GM21390 (cell line): ENCODE results near the gene TARBP2.
A peak's percentile ranks its signal among the peaks of the same experiment; 100 is the strongest.

Experiments used
- ATAC-seq: cut with Tn5 transposase; IDR thresholded peaks from one replicate; pipeline ENCODE4 v1.9.1; 2021; ENCODE audit not compliant: unreplicated experiment

The TARBP2 gene

DNA sequence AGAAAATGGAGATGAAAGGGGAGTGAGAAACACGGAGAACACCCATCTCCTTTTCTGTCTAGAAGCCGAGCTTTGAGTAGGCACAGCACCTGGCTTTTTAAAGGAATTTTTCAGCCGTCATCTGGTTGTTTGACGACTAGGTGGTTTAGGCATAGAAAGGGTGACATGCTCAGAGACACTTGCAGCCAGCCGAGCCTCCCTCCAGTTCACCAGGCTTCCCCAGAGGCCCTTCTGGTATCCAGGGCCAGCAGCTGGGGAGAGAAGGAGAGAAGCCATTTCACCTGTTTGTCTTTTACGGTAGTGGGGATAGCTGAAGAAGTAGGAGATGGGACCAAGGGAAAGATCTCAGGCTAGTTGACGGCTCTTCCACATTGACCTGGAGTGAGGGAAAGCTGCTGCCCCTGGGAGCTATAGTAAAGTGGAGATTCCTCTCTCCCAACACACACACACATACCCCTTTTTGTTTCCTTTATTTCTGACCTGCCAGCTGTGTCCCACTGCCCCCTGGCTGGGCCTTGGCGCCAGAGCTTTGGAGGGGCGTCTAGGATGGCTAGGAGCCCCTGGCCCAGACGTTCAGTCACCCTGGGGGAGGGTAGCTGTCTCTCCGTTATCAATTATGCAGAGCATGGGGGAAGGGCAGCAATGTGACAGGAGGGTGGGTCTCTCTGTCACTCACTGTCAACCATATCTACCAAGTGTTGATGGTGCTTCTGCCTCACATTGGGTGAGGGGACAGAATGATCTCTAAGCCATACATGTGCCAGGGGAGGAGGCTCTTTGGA is 7.3 kb upstream of the TARBP2 start:
- no peak for ATAC-seq

DNA sequence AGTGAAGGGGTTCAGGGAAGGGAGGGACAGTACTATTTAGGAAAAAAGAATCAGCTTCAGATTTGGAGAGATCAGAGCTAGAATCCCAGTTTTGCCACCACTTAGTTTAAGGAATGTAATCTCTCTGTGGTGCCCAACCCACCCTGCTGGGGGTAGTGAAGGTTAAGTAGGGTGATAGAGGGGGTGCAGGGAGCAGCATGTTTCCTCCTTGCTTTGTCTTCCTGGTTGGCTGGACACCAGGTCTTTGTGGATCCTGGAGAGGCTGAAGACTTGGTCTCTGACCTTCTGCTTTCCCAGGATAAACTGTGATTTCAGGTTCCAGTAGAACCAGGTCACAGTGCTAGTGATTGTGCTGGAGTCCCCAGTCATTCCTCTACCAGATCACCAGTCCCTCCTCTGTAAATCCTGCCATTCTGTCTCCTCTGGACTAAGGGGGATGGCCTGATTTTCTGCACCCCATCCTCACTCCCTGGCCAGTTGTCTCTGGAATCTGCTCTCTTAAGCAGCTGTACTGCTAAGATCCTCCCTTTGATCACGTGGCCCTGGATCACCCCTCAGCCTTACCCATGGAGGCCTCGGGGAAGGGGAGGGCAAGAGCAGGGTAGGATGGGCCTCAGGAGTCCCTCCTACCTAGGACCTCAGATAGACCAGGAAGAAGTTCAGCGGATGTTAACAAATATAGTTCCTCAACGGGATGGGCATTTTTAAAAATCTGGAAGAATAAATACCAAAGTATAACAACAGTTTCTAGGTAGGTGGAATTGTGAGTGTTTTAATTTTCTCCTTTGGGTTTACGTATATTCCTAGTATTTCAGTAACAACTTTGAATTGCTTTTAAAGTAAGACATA is 5.0 kb upstream of the TARBP2 start:
- no peak for ATAC-seq

DNA sequence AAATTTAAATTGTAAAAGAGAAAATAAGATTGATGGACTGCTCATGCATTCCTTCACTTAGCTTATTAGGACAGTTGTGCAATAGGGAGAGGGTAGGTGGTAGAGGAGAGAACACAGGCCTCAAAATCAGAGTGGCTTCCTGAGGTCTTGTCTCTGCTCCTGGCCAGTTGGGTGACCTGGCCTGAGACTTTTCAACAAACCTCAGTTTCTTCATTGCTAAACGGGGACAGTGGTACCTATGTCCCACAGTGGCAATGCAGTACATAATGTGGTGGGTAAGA is 4.4 kb upstream of the TARBP2 start:
- ATAC-seq = no peak

DNA sequence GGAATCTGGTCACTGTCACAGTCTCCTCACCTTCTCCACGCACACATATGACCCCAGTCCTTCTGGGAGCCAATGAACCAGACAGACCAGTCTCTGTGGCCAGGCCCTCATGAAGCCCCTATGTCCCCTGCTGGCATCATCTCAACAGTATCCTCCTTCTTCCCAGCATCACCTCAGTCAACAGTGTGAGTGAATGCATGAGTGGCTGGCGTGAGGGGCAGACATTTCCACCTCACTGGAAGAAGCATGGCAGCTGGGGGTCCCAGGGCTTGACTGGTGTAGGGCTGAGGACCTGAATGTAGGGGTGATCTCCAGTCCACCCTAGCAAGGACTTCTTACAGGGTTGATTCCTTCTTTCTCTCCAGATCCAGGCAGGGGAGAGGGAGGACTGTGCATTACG is 3.6 kb upstream of the TARBP2 start:
- no peak for ATAC-seq

DNA sequence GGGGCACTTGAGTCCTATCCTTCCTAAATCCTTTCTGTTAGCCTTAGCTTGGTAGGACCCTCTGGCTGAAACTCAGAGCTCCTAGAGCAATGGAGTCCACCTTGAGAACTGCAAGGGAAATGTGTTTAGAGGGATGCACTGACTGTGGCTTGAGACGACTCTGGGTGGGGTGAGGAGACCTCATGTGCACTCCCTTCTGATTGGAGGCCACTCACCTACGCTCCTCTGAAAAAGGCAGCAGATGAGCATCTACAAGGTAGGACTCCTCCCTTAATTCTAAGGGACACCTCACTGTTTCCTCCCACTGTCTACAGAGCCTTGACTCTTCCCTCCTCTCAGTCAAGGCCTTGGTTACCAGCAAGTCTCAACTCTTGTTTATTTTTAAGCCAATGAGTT is 2.9 kb upstream of the TARBP2 start:
- ATAC-seq = no peak

DNA sequence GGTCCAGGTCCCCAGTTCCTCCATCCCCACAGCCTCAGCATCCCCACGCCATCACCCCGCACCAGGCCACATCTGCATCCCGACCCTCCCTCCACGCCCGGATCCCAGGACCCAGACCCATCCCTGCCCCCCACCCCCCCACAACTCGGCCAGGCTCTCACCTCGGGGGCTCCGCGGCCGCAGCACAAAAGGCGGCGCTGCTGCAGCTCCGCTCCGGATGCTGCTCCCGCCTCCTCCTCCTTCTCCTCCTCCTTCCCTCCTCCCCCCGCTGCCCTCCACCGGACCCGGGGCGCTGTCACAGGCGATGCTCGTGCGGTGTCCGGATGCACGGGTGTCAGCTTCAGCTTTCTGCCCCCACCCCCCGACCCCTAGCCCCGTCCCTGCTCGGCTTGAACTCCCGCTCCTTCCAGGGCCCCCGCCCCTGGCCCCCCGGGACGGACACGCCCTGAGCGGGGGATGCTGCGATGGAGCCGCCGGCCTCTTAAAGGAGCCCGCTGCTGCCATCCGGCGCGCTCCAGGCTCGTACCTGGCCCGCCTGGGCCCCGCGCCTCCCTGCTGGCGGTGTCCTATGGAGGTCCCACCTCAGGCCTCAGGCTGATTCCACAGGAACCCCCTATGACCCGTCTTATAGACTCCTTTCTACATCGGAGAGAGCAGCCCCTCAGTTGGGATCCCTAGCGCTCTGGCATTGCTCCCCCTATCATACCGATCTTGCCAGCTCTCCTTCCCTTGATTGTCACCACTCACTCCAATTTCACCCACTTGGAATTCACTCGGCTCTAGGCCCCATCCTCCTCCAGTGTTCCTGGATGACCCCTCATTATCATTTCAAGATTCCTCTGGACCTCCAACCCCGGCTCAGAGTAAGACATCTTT is 1.6 kb upstream of the TARBP2 start, which contains the start of gene MAP3K12:
MAP3K12 (minus strand) TSS at position 193 of the 876 bp plus-strand sequence. CDS start 12,067 bp downstream, outside the sequence.
- ATAC-seq = no peak

DNA sequence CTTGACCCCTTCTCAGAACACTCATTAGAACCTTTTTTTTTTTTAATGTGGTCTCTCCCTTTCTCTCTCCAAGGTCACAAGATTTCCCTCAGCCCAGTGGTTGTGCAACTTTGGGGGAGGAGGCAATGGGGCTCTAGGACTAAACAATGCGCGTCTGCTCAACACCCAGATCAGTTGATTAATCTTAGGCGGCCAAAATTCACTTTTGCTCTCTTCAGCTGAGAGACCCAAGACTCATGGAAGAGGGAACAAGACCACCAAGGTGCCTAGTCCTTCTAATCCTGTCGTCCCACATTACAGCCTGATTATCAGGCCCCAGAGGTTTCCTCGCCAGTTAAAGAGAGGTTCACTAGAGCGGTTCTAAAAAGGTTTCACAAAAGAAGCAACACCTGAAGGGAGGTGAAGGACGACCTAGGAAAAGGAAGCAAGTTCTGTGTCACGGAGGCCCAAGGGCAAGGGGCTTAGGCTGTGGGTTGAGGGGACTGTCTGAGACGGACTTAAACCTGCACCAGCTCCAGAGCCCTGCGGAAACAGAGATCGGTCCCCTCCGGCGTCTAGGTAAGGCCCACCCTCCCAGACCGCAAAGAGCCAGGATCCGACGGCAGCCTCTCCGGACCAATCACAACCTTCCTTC is 824 bp upstream of the TARBP2 start:
- ATAC-seq = no peak

DNA sequence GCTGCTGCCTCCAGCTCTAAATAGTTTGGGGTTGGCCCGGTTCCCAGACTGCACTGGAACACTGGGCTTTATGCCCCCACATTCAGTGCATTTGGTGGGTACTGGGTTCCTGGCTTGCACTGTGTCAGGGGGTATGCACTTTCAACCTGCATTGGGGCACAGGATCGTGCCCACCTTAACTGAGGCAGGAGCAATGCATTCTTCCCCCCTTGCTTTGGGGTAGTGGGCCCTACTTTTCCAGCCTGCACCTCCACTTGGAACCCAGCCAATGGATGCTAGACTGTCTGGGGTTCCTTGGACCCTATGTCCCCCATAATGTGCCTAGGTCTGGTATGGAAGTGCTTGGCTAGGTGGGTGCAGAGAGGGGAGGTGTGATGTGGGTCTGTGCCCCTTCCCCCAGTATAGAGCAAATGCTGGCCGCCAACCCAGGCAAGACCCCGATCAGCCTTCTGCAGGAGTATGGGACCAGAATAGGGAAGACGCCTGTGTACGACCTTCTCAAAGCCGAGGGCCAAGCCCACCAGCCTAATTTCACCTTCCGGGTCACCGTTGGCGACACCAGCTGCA is 615 bp downstream of the TARBP2 start:
- ATAC-seq = no peak

DNA sequence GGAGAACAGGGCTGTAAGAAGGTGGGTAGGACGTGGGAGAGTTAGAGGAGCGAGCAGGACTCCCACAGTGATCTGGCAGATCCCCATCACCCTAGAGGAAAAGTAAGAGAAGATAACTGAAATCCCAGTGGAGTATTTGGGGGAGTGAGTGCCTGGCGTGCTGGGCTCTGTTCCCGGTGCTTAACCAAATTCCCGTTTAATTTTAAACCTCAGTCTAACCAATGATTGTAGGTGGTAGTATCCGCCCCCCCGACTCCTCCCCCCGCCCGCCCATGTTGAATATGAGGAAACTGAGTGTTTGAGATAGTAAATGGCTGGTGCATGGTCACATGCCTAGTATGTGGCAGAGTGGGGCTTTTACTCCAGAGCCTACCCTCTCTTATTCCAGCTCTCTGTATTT is 1.2 kb downstream of the TARBP2 start:
- ATAC-seq = no peak

DNA sequence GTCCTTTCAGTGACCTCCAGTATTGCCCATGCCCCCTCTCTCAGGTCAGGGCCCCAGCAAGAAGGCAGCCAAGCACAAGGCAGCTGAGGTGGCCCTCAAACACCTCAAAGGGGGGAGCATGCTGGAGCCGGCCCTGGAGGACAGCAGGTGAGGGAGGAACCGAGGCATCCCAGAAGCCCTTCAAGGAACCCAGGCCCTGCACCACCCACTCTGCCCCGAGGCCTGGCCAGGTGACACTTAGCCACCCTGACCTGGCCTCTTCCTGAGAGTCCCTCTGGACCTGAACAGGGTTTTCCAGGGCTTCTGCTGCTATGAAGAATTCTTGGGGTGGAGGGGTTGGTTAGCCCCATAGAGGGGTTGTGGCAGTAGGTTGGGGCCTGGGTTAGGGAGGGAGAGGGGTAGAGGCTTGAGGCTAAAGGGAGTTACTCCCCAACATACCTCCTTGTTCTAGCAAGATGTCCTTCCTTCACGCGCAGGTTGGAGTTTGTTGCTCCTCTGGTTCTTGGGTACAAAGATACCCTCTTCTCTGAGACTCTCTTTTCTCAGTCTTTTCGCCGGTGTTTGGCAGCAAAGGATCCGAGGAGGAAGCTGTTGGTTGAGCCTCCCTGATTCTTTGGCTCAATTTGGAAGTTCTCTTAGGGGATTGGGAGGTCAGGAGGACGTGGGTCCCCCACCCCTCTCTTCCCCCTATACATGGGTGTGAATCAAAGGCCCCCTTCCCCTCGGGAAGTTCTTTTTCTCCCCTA is 2.1 kb downstream of the TARBP2 start:
- no peak for ATAC-seq

DNA sequence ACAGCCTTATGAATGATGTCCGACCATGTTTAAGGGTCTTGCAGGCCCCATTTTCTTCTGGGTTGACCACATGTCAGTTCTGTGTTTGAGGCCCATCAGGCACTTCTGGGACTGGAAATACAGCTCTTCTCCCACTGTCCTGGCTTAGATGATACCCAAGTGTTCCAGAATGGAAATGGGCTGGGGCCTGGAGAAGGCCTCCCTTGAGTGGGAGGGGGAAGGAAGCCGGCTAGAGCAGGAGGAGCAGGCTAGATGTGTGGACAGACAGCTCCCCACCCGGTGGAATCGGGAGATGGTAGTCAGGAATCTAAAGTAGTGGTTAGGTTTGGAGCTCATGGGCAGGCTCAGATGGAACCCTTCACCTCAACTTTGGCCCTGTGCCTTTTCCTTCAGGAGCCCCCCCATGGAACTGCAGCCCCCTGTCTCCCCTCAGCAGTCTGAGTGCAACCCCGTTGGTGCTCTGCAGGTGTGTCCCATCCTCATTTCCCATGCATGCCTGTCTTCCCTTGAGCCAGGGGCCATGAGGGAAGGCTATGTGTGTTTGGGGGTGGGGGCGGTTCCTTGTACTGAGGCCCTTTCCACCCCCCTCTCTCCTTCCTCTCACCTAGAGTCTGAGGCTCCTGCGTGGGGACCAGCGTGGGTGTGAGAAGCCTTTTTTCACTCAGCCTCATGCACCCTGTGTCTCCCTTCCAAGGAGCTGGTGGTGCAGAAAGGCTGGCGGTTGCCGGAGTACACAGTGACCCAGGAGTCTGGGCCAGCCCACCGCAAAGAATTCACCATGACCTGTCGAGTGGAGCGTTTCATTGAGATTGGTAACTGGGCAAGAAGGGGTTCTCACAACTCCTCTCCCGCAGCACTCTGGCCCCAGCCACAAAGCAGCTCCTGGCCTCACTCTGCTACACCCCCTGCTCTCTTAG is 3.2 kb downstream of the TARBP2 start:
- no peak for ATAC-seq

DNA sequence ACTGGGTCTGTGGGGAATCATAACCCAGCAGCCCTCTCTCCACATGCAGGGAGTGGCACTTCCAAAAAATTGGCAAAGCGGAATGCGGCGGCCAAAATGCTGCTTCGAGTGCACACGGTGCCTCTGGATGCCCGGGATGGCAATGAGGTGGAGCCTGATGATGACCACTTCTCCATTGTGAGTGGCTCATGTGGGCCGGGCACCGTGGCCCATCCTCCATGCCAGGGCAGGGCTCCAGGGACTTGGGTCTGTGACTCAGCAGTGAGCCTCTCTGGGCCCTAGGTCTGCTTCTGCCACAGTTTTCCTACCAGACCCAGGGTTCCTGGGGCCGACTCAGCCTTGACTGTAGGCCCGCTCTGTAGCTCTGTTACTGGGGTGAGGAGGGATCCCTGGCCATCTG is 4.0 kb downstream of the TARBP2 start:
- ATAC-seq = no peak

DNA sequence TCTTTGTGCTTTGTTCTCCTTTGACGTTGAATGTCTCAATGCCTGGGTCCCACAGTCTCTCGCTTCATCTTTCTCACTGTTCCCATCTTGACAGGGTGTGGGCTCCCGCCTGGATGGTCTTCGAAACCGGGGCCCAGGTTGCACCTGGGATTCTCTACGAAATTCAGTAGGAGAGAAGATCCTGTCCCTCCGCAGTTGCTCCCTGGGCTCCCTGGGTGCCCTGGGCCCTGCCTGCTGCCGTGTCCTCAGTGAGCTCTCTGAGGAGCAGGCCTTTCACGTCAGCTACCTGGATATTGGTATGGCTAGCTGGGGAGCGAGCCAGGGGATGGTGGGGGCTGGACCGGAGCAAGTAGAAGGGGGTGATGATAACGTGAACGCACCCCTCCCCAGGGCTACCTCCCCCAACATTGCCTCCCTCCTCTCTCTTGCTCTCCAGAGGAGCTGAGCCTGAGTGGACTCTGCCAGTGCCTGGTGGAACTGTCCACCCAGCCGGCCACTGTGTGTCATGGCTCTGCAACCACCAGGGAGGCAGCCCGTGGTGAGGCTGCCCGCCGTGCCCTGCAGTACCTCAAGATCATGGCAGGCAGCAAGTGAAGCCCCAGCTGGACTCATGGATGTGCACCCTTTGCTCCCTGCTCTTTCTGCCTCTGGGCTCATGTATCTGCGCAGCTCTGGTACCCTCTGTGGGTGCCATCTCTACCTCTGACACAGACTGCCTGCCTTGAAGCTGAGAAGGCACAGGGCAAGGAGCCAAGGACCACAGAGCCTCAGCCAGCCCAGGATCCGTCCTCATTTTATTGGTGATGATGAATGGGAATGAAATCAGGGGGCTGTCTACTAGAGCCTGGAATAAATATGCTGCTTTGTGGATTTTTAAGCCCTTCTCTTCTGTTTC is 4.7 kb downstream of the TARBP2 start:
- no peak for ATAC-seq

DNA sequence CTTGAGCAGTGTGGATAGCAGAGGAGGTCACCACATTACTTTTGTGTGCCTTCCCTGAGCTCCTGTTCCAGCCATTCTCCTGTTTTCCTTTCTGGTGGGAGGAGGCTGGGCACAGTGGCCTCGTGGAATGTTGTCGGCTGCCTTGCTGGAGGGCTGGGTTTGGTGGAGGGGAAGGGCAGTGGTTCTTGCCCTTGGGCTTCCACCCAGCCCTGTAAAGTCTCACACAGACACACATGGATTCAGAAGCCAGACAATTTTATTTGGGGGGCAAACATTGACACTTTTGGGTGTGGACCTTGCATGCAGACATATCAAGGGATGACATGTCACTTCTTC is 5.3 kb downstream of the TARBP2 start:
- ATAC-seq = no peak

DNA sequence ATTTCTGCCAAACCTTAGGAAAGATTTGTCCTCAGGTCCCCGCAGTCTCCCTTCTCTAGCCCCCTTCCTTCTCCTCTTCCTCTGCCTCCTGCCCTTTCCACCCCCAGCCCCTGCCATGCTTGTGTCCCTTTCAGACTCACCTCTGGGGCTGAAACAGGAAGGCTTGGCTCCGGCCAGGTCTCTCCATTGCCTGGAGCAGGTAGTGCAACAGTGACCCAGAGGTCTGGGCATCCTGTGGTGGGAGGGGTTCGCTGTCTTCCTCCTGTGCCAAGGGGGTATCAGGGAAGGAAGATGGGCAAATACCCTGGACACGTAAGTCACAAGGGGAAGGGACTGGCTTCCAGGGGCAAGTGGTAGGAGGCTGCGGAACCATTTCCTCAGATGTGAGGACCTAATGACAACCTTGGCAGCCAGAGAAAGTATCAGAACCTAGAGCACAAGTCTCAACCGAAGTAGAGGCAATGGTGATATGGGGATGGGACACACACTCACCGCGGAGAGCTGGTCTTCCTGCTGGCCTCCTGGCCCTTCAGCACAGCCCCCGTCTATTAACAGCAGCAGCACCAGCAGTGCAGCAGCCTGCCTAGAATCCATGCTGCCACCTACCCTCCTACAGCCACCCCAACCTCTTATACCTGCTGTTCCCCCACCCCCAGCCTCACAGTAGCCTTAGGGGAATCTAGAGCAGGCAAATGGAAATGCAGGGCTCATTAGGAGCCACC is 6.0 kb downstream of the TARBP2 start, which contains the start of gene NPFF:
NPFF (minus strand) TSS at position 604 of the 722 bp plus-strand sequence; CDS start at position 594, 10 bp downstream.
- no peak for ATAC-seq

DNA sequence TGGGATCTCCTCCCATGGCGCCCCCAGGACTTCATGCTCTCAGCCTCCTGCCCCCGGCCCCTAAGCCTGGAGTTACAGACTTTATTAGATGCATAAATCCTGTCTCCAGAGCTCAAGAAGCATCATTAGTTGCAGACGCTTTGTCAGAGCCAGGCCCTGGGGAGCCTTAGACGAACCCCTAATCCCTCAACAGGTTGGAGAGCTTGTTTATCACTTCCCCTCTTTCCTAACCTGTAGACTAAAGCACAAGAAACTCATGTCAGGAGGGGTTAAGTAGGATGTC is 6.5 kb downstream of the TARBP2 start:
- no peak for ATAC-seq

DNA sequence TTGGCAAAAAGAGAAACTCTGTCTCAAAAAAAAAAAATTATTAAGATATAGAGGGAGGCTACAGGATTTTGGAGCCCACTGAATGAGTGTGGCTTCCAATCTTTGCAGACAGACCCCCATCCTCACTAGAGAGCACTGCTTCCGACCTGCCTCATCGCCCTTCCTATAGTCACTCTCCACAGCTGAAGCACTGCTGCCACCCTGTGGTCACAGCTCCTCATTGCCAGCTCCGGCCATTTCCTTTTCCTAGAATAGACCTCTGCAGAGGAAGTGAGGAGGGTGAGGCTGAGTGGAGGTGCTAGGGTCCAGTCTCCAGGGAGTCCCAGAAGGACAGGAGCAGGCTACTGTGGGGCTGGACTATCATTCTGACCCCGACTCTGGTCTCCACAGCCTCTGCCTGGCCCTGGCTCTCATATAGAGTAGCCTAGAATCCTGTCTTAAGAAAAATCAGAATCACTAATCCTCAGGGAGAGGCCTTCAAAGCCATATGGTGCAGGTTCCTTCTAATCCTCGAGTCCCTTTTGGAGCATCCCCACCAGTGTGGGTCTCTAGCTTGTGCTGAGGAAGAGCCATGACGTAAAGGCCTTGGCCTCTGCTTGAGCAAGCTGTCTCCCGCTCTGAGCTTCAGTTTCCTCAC is 7.6 kb downstream of the TARBP2 start:
- peak; percentile 91 for ATAC-seq
